Measurements from ENCODE around the gene TNIP1. TPM values are rescaled to one million over a fixed set of nuclear protein-coding genes. Genes with fewer than 3 reads are reported as not detected.

The TNIP1 gene
- total RNA-seq, 1 donor from 2014 or later: 65.6 TPM

DNA sequence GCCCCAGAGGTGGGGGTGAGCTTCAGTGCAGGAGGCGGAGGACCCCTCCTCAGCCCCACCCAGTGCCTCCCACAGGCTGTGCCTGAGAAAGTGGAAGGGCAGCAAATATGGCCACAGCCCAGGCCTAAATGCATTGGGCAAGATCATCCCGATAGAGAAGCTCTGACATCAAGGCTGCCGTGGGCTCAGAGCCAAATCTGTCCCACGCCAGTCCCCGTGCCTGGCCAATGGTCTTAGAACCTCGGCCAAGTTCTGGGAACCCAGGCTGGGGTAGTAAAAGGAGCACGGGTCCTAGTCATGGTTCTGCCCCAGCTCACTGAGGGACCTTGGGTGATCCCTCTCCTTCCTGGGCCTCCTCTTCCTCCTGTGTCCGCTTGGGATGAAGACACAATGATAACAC lies 27.7 kb upstream of the TNIP1 start:
- H3K36me3 ChIP-seq (ENCODE audit: control insufficient read depth, insufficient read depth, low read length): no peaks in the 10 kb centered on the region
- TF ChIP-seq, protein P1, sequence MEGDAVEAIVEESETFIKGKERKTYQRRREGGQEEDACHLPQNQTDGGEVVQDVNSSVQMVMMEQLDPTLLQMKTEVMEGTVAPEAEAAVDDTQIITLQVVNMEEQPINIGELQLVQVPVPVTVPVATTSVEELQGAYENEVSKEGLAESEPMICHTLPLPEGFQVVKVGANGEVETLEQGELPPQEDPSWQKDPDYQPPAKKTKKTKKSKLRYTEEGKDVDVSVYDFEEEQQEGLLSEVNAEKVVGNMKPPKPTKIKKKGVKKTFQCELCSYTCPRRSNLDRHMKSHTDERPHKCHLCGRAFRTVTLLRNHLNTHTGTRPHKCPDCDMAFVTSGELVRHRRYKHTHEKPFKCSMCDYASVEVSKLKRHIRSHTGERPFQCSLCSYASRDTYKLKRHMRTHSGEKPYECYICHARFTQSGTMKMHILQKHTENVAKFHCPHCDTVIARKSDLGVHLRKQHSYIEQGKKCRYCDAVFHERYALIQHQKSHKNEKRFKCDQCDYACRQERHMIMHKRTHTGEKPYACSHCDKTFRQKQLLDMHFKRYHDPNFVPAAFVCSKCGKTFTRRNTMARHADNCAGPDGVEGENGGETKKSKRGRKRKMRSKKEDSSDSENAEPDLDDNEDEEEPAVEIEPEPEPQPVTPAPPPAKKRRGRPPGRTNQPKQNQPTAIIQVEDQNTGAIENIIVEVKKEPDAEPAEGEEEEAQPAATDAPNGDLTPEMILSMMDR (IDR thresholded peaks at IDR 0.05; ENCODE audit: insufficient read depth, low read length, severe bottlenecking): no peak
- DNase-seq (ENCODE audit: low read depth) (no peak), FAIRE-seq (no peak)
- H3K27me3 ChIP-seq (ENCODE audit: control insufficient read depth, insufficient read depth, low read length): no peaks in the 10 kb centered on the region
- no peak overlapping the region for H3K4me3 ChIP-seq (ENCODE audit: low read depth, low read length)

DNA sequence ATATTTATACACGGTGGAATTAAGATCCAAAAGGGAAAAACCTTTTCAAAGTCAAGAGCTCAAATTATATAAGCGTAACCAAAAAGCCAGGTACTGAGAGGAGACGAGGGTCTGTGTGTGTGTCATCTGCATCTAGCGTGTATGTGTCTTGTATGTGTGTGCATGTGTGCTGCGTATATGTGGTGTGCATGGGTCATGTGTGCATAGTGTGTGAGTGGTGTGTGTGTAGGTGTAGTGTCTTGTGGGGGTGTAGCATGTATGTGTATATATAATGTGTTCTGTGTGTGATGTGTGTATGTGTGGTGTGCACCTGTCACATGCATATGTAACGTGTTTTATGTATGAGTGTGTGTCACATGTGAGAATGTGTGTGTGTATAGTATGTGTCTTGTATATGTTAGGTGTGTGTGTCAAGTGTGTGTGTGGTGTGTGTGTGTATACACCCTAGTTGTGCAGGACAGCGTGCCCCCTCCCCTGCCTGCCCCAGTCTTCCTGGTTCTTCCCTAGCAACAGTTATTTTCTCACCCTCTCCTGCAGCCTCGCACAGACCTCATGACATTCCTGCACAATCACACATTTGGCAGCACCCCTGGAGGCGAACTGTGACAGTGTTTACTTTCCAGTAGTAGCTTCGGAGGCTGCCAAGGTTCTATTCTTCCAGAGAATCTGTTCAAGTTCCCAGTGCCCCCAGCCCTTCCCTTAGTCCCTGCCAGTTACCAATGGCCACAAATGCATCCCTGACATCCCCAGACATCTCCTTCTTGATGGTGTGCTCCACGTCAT lies 27.1 kb upstream of the TNIP1 start:
- Histone ChIP-seq H3K4me3 (ENCODE audit: low read depth, low read length) (no peak overlapping the region), H3K27me3 (ENCODE audit: control insufficient read depth, insufficient read depth, low read length) (no peaks in the 10 kb centered on the region), H3K36me3 (ENCODE audit: control insufficient read depth, insufficient read depth, low read length) (no peaks in the 10 kb centered on the region)
- DNase-seq (ENCODE audit: low read depth) (peak; percentile 38), FAIRE-seq (peak; percentile 93)
- TF ChIP-seq, protein P1 (IDR thresholded peaks at IDR 0.05; ENCODE audit: insufficient read depth, low read length, severe bottlenecking): peak; percentile 22

GRCh38 chr5:151107084-151107483 lies 26.2 kb upstream of the TNIP1 start:
- TF ChIP-seq, protein P1 (IDR thresholded peaks at IDR 0.05; ENCODE audit: insufficient read depth, low read length, severe bottlenecking): no peak
- no peaks in the 10 kb centered on the region for H3K36me3 ChIP-seq (ENCODE audit: control insufficient read depth, insufficient read depth, low read length)
- DNase-seq (ENCODE audit: low read depth) (no peak), FAIRE-seq (no peak)
- no peak overlapping the region for H3K4me3 ChIP-seq (ENCODE audit: low read depth, low read length)
- H3K27me3 ChIP-seq (ENCODE audit: control insufficient read depth, insufficient read depth, low read length): no peaks in the 10 kb centered on the region

DNA sequence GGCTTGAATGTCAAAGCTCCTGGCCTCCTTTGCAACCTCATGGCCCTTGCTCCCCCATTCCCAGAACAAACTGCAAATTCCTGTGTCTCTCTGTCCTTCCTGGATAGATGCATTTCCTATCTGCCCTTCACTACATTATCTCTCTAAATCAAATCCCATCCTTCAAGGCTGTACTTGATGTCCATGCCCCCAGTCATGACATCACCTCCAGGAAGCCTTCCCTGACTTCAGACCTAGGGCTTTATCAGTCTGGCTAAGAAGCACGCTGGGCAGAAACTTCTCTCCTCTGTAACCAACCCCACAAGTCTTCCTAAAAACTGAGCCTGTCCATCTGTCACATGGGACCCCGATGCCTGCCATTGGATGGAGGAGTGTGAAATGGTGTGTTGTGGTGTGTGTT lies 25.7 kb upstream of the TNIP1 start:
- H3K4me3 ChIP-seq (ENCODE audit: low read depth, low read length): no peak overlapping the region
- FAIRE-seq: no peak
- no peak for DNase-seq (ENCODE audit: low read depth)

GRCh38 chr5:151106043-151106442 lies 25.2 kb upstream of the TNIP1 start:
- Histone ChIP-seq H3K27me3 (ENCODE audit: control insufficient read depth, insufficient read depth, low read length) (no peaks in the 10 kb centered on the region), H3K36me3 (ENCODE audit: control insufficient read depth, insufficient read depth, low read length) (no peaks in the 10 kb centered on the region), H3K4me3 (ENCODE audit: low read depth, low read length) (no peak overlapping the region)
- TF ChIP-seq, protein P1 (IDR thresholded peaks at IDR 0.05; ENCODE audit: insufficient read depth, low read length, severe bottlenecking): no peak
- no peak for FAIRE-seq
- DNase-seq (ENCODE audit: low read depth): no peak

More for the DNA sequence above, 25.7 kb upstream of the TNIP1 start:
- TF ChIP-seq, protein P1 (IDR thresholded peaks at IDR 0.05; ENCODE audit: insufficient read depth, low read length, severe bottlenecking): no peak
- H3K27me3 ChIP-seq (ENCODE audit: control insufficient read depth, insufficient read depth, low read length): no peaks in the 10 kb centered on the region
- H3K36me3 ChIP-seq (ENCODE audit: control insufficient read depth, insufficient read depth, low read length): no peaks in the 10 kb centered on the region

GRCh38 chr5:151105561-151105960 lies 24.7 kb upstream of the TNIP1 start:
- FAIRE-seq: no peak
- Histone ChIP-seq H3K4me3 (ENCODE audit: low read depth, low read length) (no peak overlapping the region), H3K27me3 (ENCODE audit: control insufficient read depth, insufficient read depth, low read length) (no peaks in the 10 kb centered on the region), H3K36me3 (ENCODE audit: control insufficient read depth, insufficient read depth, low read length) (no peaks in the 10 kb centered on the region)
- no peak for DNase-seq (ENCODE audit: low read depth)
- TF ChIP-seq, protein P1 (IDR thresholded peaks at IDR 0.05; ENCODE audit: insufficient read depth, low read length, severe bottlenecking): no peak
